Osteoblast (primary cell): ENCODE measurements around the gene KIAA0825. TPM values are rescaled to one million over a fixed set of nuclear protein-coding genes. Genes with fewer than 3 reads are reported as not detected.

ENCODE experiments used
- DNase-seq: peaks from one replicate; pipeline ENCODE4 v3.0.0; 2011; ENCODE audit warnings: low spot score, mixed read lengths; ENCODE audit not compliant: insufficient read length; ENCODE audit errors: missing footprints
- H2AFZ ChIP-seq: 2 replicates; pipeline ENCODE4 v1.6.0; 2011; ENCODE audit warnings: mild to moderate bottlenecking, low read length
- H3K27ac ChIP-seq: 2 replicates; pipeline ENCODE4 v1.5.1; 2011; ENCODE audit warnings: mild to moderate bottlenecking, low read depth, low read length, moderate library complexity
- H3K27me3 ChIP-seq: 2 replicates; pipeline ENCODE4 v1.6.0; 2012; ENCODE audit warnings: mild to moderate bottlenecking, control low read depth, inconsistent platforms, low read length, moderate library complexity; ENCODE audit not compliant: insufficient read depth
- H3K36me3 ChIP-seq: 2 replicates; pipeline ENCODE4 v1.5.1; 2011; ENCODE audit warnings: mild to moderate bottlenecking, low read length, control low read depth, moderate library complexity; ENCODE audit not compliant: insufficient read depth
- H3K4me1 ChIP-seq: 2 replicates; pipeline ENCODE4 v1.5.1; 2011; ENCODE audit warnings: mild to moderate bottlenecking, low read length, control low read depth, moderate library complexity; ENCODE audit not compliant: insufficient read depth
- H3K4me2 ChIP-seq: 2 replicates; pipeline ENCODE4 v1.6.0; 2011; ENCODE audit warnings: mild to moderate bottlenecking, low read length; ENCODE audit not compliant: insufficient read depth
- H3K4me3 ChIP-seq: fragments of 200-600 bp; sonication (generic); 3 replicates; pipeline ENCODE4 v1.5.1; 2012; ENCODE audit warnings: mild to moderate bottlenecking, low read length, inconsistent platforms; ENCODE audit not compliant: insufficient read depth
- H3K79me2 ChIP-seq: 2 replicates; pipeline ENCODE4 v1.6.0; 2012; ENCODE audit warnings: mild to moderate bottlenecking, low read length, control low read depth, inconsistent platforms; ENCODE audit not compliant: insufficient read depth
- H3K9me3 ChIP-seq: 2 replicates; pipeline ENCODE4 v1.5.1; 2011; ENCODE audit warnings: low read depth, low read length, control low read depth
- H4K20me1 ChIP-seq: 2 replicates; pipeline ENCODE4 v1.6.0; 2012; ENCODE audit warnings: mild to moderate bottlenecking, low read length, control low read depth; ENCODE audit not compliant: insufficient read depth
- CTCF ChIP-seq: IDR thresholded peaks from 2 replicates; pipeline ENCODE4 v1.5.1; 2011; ENCODE audit warnings: mild to moderate bottlenecking, low read depth, low read length, moderate library complexity; ENCODE audit errors: extremely low read depth
- total RNA-seq: library from RNA; depleted of rRNA; stranded (reverse); fragments of >200 nt; gene quantifications from 2 replicates; pipeline ENCODE4 v1.2.3, GENCODE V29; 2012

Gene KIAA0825
- total RNA-seq, 1 donor: 8.0 TPM

GRCh38 chr5:94314460-94315131 is 303.8 kb downstream of the KIAA0825 start:
- no peaks in the 10 kb centered on the region for H3K27me3 ChIP-seq
- peak overlapping the region; percentile 7 for H2AFZ ChIP-seq
- H3K36me3 ChIP-seq: no peaks in the 10 kb centered on the region
- no peak overlapping the region for H3K4me3 ChIP-seq
- no peak for TF ChIP-seq CTCF
- H3K9me3 ChIP-seq: no peaks in the 10 kb centered on the region
- no peaks in the 10 kb centered on the region for H3K79me2 ChIP-seq
- H3K4me2 ChIP-seq: no peak overlapping the region
- H3K4me1 ChIP-seq: no peaks in the 10 kb centered on the region
- DNase-seq: no peak
- no peak overlapping the region for H3K27ac ChIP-seq
- H4K20me1 ChIP-seq: no peaks in the 10 kb centered on the region

GRCh38 chr5:94313696-94314095 is 304.7 kb downstream of the KIAA0825 start:
- H3K27me3 ChIP-seq: no peaks in the 10 kb centered on the region
- H3K27ac ChIP-seq: no peak overlapping the region
- DNase-seq: no peak
- no peak overlapping the region for H3K4me3 ChIP-seq
- no peaks in the 10 kb centered on the region for H3K4me1 ChIP-seq
- H4K20me1 ChIP-seq: no peaks in the 10 kb centered on the region
- no peaks in the 10 kb centered on the region for H3K9me3 ChIP-seq
- H3K36me3 ChIP-seq: no peaks in the 10 kb centered on the region
- H3K79me2 ChIP-seq: no peaks in the 10 kb centered on the region
- TF ChIP-seq CTCF: no peak
- H3K4me2 ChIP-seq: no peak overlapping the region
- no peak overlapping the region for H2AFZ ChIP-seq

GRCh38 chr5:94313188-94313587 is 305.2 kb downstream of the KIAA0825 start:
- no peak overlapping the region for H3K4me3 ChIP-seq
- no peaks in the 10 kb centered on the region for H3K36me3 ChIP-seq
- H3K4me1 ChIP-seq: no peaks in the 10 kb centered on the region
- H3K9me3 ChIP-seq: no peaks in the 10 kb centered on the region
- H3K27ac ChIP-seq: no peak overlapping the region
- no peak for DNase-seq
- TF ChIP-seq CTCF: no peak
- H3K27me3 ChIP-seq: no peaks in the 10 kb centered on the region
- H4K20me1 ChIP-seq: no peaks in the 10 kb centered on the region
- H3K4me2 ChIP-seq: no peak overlapping the region
- no peak overlapping the region for H2AFZ ChIP-seq
- no peaks in the 10 kb centered on the region for H3K79me2 ChIP-seq

- no peaks in the 10 kb centered on the region for H3K9me3 ChIP-seq
- no peak for DNase-seq
Observed at GRCh38 chr5:94312298-94312697, 306.1 kb downstream of the KIAA0825 start.

More at GRCh38 chr5:94312298-94312697, 306.1 kb downstream of the KIAA0825 start:
- no peak overlapping the region for H3K4me2 ChIP-seq
- no peak overlapping the region for H3K27ac ChIP-seq
- no peaks in the 10 kb centered on the region for H4K20me1 ChIP-seq
- no peaks in the 10 kb centered on the region for H3K36me3 ChIP-seq
- H3K27me3 ChIP-seq: no peaks in the 10 kb centered on the region
- no peak overlapping the region for H3K4me3 ChIP-seq
- H3K79me2 ChIP-seq: no peaks in the 10 kb centered on the region
- H2AFZ ChIP-seq: no peak overlapping the region
- no peaks in the 10 kb centered on the region for H3K4me1 ChIP-seq
- no peak for TF ChIP-seq CTCF
